ES-I3 (cell line): ENCODE measurements around the gene SYT15B.
"Not testable (repeated sequence)": the region's sequence is repeated elsewhere in the genome, so short reads cannot be mapped to it uniquely, and the experiment has no call there.

Experiments
- H3K36me3 ChIP-seq: 2 replicates; pipeline ENCODE4 v1.6.1; 2013; ENCODE audit warnings: mild to moderate bottlenecking, low read length, control low read depth, moderate library complexity; ENCODE audit not compliant: insufficient read depth
- H3K4me1 ChIP-seq: 2 replicates; pipeline ENCODE4 v1.6.1; 2013; ENCODE audit warnings: mild to moderate bottlenecking, control low read depth, low read length; ENCODE audit not compliant: insufficient read depth
- H3K9ac ChIP-seq: 2 replicates; pipeline ENCODE4 v1.6.1; 2013; ENCODE audit warnings: low read depth, mild to moderate bottlenecking, low read length, moderate library complexity
- H3K9me3 ChIP-seq: 2 replicates; pipeline ENCODE4 v1.6.1; 2013; ENCODE audit warnings: mild to moderate bottlenecking, low read length, moderate library complexity; ENCODE audit not compliant: control insufficient read depth, insufficient read depth

SYT15B gene

GRCh38 chr10:47763554-47764175 lies at the start of gene SYT15B:
Gene SYT15B (minus strand): TSS chr10:47763592. CDS start chr10:47762640, 952 bp downstream.
- H3K9me3 ChIP-seq, H3K4me1 ChIP-seq, H3K36me3 ChIP-seq: not testable (repeated sequence)
- H3K9ac ChIP-seq: peak within 1 kb of the TSS; percentile 44; the same call in 1 of the 2 replicates

- not testable (repeated sequence) for H3K4me1 ChIP-seq, H3K36me3 ChIP-seq, H3K9me3 ChIP-seq, H3K9ac ChIP-seq
Observed at GRCh38 chr10:47779590-47779989, 16.2 kb upstream of the SYT15B start.

- not testable (repeated sequence) for H3K4me1 ChIP-seq, H3K9me3 ChIP-seq, H3K36me3 ChIP-seq, H3K9ac ChIP-seq
Observed at GRCh38 chr10:47775361-47776231, 12.2 kb upstream of the SYT15B start.

- not testable (repeated sequence) for H3K9ac ChIP-seq
Observed at GRCh38 chr10:47770745-47771144, 7.4 kb upstream of the SYT15B start.

GRCh38 chr10:47768578-47769115 lies 5.3 kb upstream of the SYT15B start:
- H3K9ac ChIP-seq, H3K9me3 ChIP-seq, H3K36me3 ChIP-seq, H3K4me1 ChIP-seq: not testable (repeated sequence)

More at GRCh38 chr10:47770745-47771144, 7.4 kb upstream of the SYT15B start:
- H3K9me3 ChIP-seq, H3K4me1 ChIP-seq, H3K36me3 ChIP-seq: not testable (repeated sequence)

- H3K4me1 ChIP-seq, H3K9me3 ChIP-seq, H3K36me3 ChIP-seq, H3K9ac ChIP-seq: not testable (repeated sequence)
Observed at GRCh38 chr10:47768085-47768484, 4.7 kb upstream of the SYT15B start.

- H3K36me3 ChIP-seq, H3K9me3 ChIP-seq, H3K9ac ChIP-seq, H3K4me1 ChIP-seq: not testable (repeated sequence)
Observed at GRCh38 chr10:47767236-47767635, 3.8 kb upstream of the SYT15B start.

GRCh38 chr10:47765232-47765631 lies 1.8 kb upstream of the SYT15B start:
- H3K9me3 ChIP-seq, H3K36me3 ChIP-seq, H3K4me1 ChIP-seq, H3K9ac ChIP-seq: not testable (repeated sequence)

GRCh38 chr10:47762674-47763553 lies 478 bp downstream of the SYT15B start:
- not testable (repeated sequence) for H3K36me3 ChIP-seq, H3K9me3 ChIP-seq, H3K4me1 ChIP-seq
- peak overlapping the region; percentile 44; the same call in 1 of the 2 replicates for H3K9ac ChIP-seq

- H3K4me1 ChIP-seq: not testable (repeated sequence)
Observed at GRCh38 chr10:47758855-47759254, 4.5 kb downstream of the SYT15B start.

GRCh38 chr10:47756169-47756568 lies 7.2 kb downstream of the SYT15B start:
- H3K9ac ChIP-seq, H3K4me1 ChIP-seq, H3K36me3 ChIP-seq, H3K9me3 ChIP-seq: not testable (repeated sequence)

More at GRCh38 chr10:47758855-47759254, 4.5 kb downstream of the SYT15B start:
- H3K9ac ChIP-seq, H3K36me3 ChIP-seq, H3K9me3 ChIP-seq: not testable (repeated sequence)

- H3K9ac ChIP-seq, H3K9me3 ChIP-seq, H3K4me1 ChIP-seq, H3K36me3 ChIP-seq: not testable (repeated sequence)
Observed at GRCh38 chr10:47753871-47754270, 9.5 kb downstream of the SYT15B start.

GRCh38 chr10:47753176-47753575 lies 10.2 kb downstream of the SYT15B start:
- H3K9ac ChIP-seq, H3K4me1 ChIP-seq, H3K36me3 ChIP-seq, H3K9me3 ChIP-seq: not testable (repeated sequence)

GRCh38 chr10:47751821-47752220 lies 11.6 kb downstream of the SYT15B start:
- not testable (repeated sequence) for H3K4me1 ChIP-seq, H3K9me3 ChIP-seq, H3K9ac ChIP-seq

More at GRCh38 chr10:47751821-47752220, 11.6 kb downstream of the SYT15B start:
- H3K36me3 ChIP-seq: not testable (repeated sequence)
